Ovary (tissue), 9 donors: ENCODE measurements around the gene TBC1D25. TPM values are rescaled to one million over a fixed set of nuclear protein-coding genes. Genes with fewer than 3 reads are reported as not detected.

ENCODE experiments used
- DNase-seq, 5 donors: peaks; one replicate each; pipeline ENCODE4 v3.0.0-alpha.2; 2019 to 2020
- H3K27ac ChIP-seq, 2 donors: fragments of 200-600 bp; one replicate each; pipeline versions ENCODE4 v1.5.1 to v1.8.0; 2019 to 2022
- H3K27me3 ChIP-seq: fragments of 200-600 bp; one replicate; pipeline ENCODE4 v1.8.0; 2022
- H3K36me3 ChIP-seq: fragments of 200-600 bp; sonication (generic); one replicate; pipeline ENCODE4 v1.5.1; 2019
- H3K4me1 ChIP-seq: one replicate; pipeline ENCODE4 v1.8.1; 2013; ENCODE audit warnings: mild to moderate bottlenecking, moderate library complexity; ENCODE audit not compliant: insufficient read depth
- H3K4me3 ChIP-seq: fragments of 200-600 bp; sonication (generic); one replicate; pipeline ENCODE4 v1.5.1; 2017
- H3K9me3 ChIP-seq, 2 donors: fragments of 200-600 bp in 1 of 2; sonication (generic) in 1 of 2; one replicate each; pipeline versions ENCODE4 v1.5.1 to v1.8.1; 2013 to 2019; ENCODE audit warnings: mild to moderate bottlenecking in 1 of 2, moderate library complexity in 1 of 2
- CTCF ChIP-seq, 3 donors: fragments of 450-650 bp in 2 of 3; fragments of 200-600 bp in 1 of 3; IDR thresholded peaks; one replicate each; pipeline versions ENCODE4 v1.5.1 to v1.8.0; 2016 to 2022; ENCODE audit warnings: antibody characterized with exemption in 3 of 3, mild to moderate bottlenecking in 1 of 3
- EP300 ChIP-seq: sonication (generic); formaldehyde crosslinking; IDR thresholded peaks from one replicate; pipeline ENCODE4 v1.6.1; 2017; ENCODE audit warnings: antibody characterized with exemption
- POLR2A ChIP-seq: fragments of 450-650 bp; IDR thresholded peaks from one replicate; pipeline ENCODE4 v1.6.1; 2017; ENCODE audit warnings: antibody characterized with exemption, mild to moderate bottlenecking, moderate library complexity
- WGBS, 3 donors: extraction: QIAGEN DNeasy Blood & Tissue Kit in 1 of 3; methylation state at CpG; one replicate each; pipeline versions ENCODE4 v1.1.5 to v1.1.7; 2013 to 2017; 5-methylcytosine and 5-hydroxymethylcytosine counted together
- intact Hi-C, 4 donors: fragments of 100-400 bp; cut with DNase I; formaldehyde crosslinking; loops; one replicate each; pipeline versions ENCODE4 v1.11.0 to v1.15.1; 2022 to 2023
- polyA plus RNA-seq, 2 donors: library from polyadenylated mRNA; stranded (reverse); fragments of 200-250 nt in 1 of 2; fragments of 350-450 nt in 1 of 2; fragmentation: Illumina TruSeq in 1 of 2; extraction: RNeasy Lipid Tissue Mini Kit (QIAGEN cat#74804) in 1 of 2; gene quantifications; one replicate each; pipeline ENCODE4 v1.2.3, GENCODE V29; 2013 to 2014
- total RNA-seq, 7 donors: library from RNA; depleted of rRNA in 2 of 7; stranded (reverse); fragments of >200 nt in 2 of 7; fragmentation: NEBNext Ultra II Directional in 3 of 7; extraction: Animal tissue kit (Norgen Biotek cat#: 25700) in 3 of 7; gene quantifications; one replicate each; pipeline versions ENCODE4 v1.1.0 to v1.2.4, GENCODE V29; 2016 to 2023
- donor health status: DM: no; HTN: no; CAD: no; lungs with moderate emphysema.
- donor health status: DM: no; HTN: no; CAD: no.
- donor health status: Bipolar disorder and iron deficiency.
- donor health status: DM: yes; HTN: yes; CAD: no.
- donor health status: DM: no; HTN: no; CAD: no.
- donor health status: DM: yes; HTN: yes; CAD: no.

Gene TBC1D25
- total and polyA plus RNA-seq, 9 donors = 8.1 to 16.0 (median 12.2) TPM

GRCh38 chrX:48492293-48492910 is 47.1 kb upstream of the TBC1D25 start:
- H3K9me3 ChIP-seq = no peaks in the 10 kb centered on the region
- no peaks in the 10 kb centered on the region for H3K36me3 ChIP-seq
- TF ChIP-seq CTCF (IDR thresholded peaks at IDR 0.05) (no peak), POLR2A (no peak), EP300 (no peak)
- no peaks in the 10 kb centered on the region for H3K4me1 ChIP-seq
- WGBS, 3 donors = 67 to 71% (median 69%) methylated on average over 7 of the region's 7 CpGs
- no peak for DNase-seq
- H3K27me3 ChIP-seq = no peaks in the 10 kb centered on the region
- no peak overlapping the region for H3K4me3 ChIP-seq
- no peak overlapping the region for H3K27ac ChIP-seq
- intact Hi-C loops = no loop called here

GRCh38 chrX:48493890-48494364 is 45.6 kb upstream of the TBC1D25 start:
- DNase-seq = peak in 1 of 5 donors; percentile 49
- WGBS, 3 donors = 27 to 37% (median 29%) methylated on average over 10 of the region's 10 CpGs
- Histone ChIP-seq H3K4me3 (no peak overlapping the region), H3K4me1 (no peaks in the 10 kb centered on the region), H3K27me3 (no peaks in the 10 kb centered on the region), H3K27ac (no peak overlapping the region), H3K9me3 (no peaks in the 10 kb centered on the region), H3K36me3 (no peaks in the 10 kb centered on the region)
- intact Hi-C loops = no loop called here
- TF ChIP-seq EP300 (no peak), CTCF (IDR thresholded peaks at IDR 0.05) (no peak), POLR2A (no peak)

- no peak overlapping the region for H3K4me3 ChIP-seq
- H3K27me3 ChIP-seq = no peaks in the 10 kb centered on the region
- no peaks in the 10 kb centered on the region for H3K36me3 ChIP-seq
- H3K27ac ChIP-seq = no peak overlapping the region
- H3K4me1 ChIP-seq = no peaks in the 10 kb centered on the region
- no peaks in the 10 kb centered on the region for H3K9me3 ChIP-seq
- TF ChIP-seq POLR2A = no peak
- no peak for TF ChIP-seq CTCF (IDR thresholded peaks at IDR 0.05)
- no peak for TF ChIP-seq EP300
- intact Hi-C loops = no loop called here
- WGBS, 3 donors = 67 to 79% (median 77%) methylated on average over 4 of the region's 4 CpGs
- DNase-seq = no peak
Observed at GRCh38 chrX:48496660-48497059, 42.9 kb upstream of the TBC1D25 start.

- no peaks in the 10 kb centered on the region for H3K27me3 ChIP-seq
- DNase-seq = no peak
- no peaks in the 10 kb centered on the region for H3K36me3 ChIP-seq
- H3K4me1 ChIP-seq = no peaks in the 10 kb centered on the region
- TF ChIP-seq POLR2A (no peak), EP300 (no peak), CTCF (IDR thresholded peaks at IDR 0.05) (no peak)
- no peak overlapping the region for H3K4me3 ChIP-seq
- WGBS, 3 donors = 56 to 66% (median 62%) methylated on average over 5 of the region's 5 CpGs
- no peaks in the 10 kb centered on the region for H3K9me3 ChIP-seq
- H3K27ac ChIP-seq = no peak overlapping the region
- intact Hi-C loops = no loop called here
Observed at GRCh38 chrX:48497871-48498270, 41.6 kb upstream of the TBC1D25 start.
